ENCODE results near the gene GABPB2. TPM values are rescaled to one million over a fixed set of nuclear protein-coding genes. Genes with fewer than 3 reads are reported as not detected.

The GABPB2 gene
- polyA plus RNA-seq, 2 of the 4 experiments (the other 2 are of a cell fraction) = 2.4 to 9.9 TPM

DNA sequence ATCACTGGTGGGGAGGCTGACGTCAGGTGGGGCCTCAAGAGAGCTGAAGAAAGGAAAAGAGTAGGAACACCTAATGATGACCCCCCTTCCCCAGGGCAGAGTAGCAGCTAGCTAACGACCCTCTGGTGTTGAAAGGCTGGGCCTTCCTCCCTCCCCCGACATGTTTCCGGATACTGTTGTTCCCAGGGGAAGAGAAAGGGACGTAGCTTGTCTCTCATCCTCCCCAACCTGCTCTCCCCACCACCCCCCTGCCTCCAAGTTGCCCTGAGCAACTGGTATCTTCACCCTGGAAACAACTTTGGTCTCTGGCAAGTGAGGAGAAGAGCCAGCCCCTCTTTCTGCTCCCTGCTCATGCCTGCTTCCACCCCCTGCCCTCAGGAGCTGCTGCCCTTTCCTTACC, 73.4 kb downstream of the GABPB2 start:
- DNase-seq (ENCODE audit: low read depth in 1 of 2, low spot score in 1 of 2) (no peak), ATAC-seq (no peak), FAIRE-seq (no peak)
- Histone ChIP-seq H3K4me1 (peaks cover 10% of the 10 kb centered on the region; the same call in 2 of the 3 replicates), H3K4me3 (no peak overlapping the region), H3K9me3 (no peaks in the 10 kb centered on the region), H3K27ac (no peak overlapping the region), H3K4me2 (no peak overlapping the region)
- ChIA-PET CTCF (interaction anchor here (0.7 to 4.6 kb wide), 5 partner anchors 9 to 57 kb away, joined by 4 to 37 read pairs (median 4); partner anchors contain the start of gene TNFAIP8L2), POLR2A (no interaction called here)
- WGBS (ENCODE audit: missing lambda C conversion rate) = 76% methylated on average over 5 of the region's 5 CpGs
- TF ChIP-seq ZFP36 (IDR thresholded peaks at IDR 0.05; ENCODE audit: borderline replicate concordance, partially characterized antibody) (no peak), NPAS2 (CRISPR knock-in tag; IDR thresholded peaks at IDR 0.05; ENCODE audit: borderline replicate concordance) (no peak), GATA3 (IDR thresholded peaks at IDR 0.05; ENCODE audit: borderline replicate concordance) (no peak), FOSL2 (IDR thresholded peaks at IDR 0.05) (no peak), FOSL2 (CRISPR knock-in tag; IDR thresholded peaks at IDR 0.05) (no peak), NR3C1 (IDR thresholded peaks at IDR 0.05) (no peak), MYC (IDR thresholded peaks at IDR 0.05; ENCODE audit: borderline replicate concordance, low read length) (no peak), CHD2 (IDR thresholded peaks at IDR 0.05; ENCODE audit: low read length, partially characterized antibody) (no peak), EP300 (IDR thresholded peaks at IDR 0.05) (no peak), EHMT2 (IDR thresholded peaks at IDR 0.05; ENCODE audit: low read depth) (no peak), PHF8 (IDR thresholded peaks at IDR 0.05; ENCODE audit: borderline replicate concordance, low read depth) (no peak), SMC3 (IDR thresholded peaks at IDR 0.05) (no peak), RCOR1 (IDR thresholded peaks at IDR 0.05; ENCODE audit: low read depth, low read length) (no peak)
- TF ChIP-seq, protein P1, sequence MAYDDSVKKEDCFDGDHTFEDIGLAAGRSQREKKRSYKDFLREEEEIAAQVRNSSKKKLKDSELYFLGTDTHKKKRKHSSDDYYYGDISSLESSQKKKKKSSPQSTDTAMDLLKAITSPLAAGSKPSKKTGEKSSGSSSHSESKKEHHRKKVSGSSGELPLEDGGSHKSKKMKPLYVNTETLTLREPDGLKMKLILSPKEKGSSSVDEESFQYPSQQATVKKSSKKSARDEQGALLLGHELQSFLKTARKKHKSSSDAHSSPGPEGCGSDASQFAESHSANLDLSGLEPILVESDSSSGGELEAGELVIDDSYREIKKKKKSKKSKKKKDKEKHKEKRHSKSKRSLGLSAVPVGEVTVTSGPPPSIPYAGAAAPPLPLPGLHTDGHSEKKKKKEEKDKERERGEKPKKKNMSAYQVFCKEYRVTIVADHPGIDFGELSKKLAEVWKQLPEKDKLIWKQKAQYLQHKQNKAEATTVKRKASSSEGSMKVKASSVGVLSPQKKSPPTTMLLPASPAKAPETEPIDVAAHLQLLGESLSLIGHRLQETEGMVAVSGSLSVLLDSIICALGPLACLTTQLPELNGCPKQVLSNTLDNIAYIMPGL (CRISPR knock-in tag; IDR thresholded peaks at IDR 0.05; ENCODE audit: borderline replicate concordance) = no peak
- TF ChIP-seq, protein P2, sequence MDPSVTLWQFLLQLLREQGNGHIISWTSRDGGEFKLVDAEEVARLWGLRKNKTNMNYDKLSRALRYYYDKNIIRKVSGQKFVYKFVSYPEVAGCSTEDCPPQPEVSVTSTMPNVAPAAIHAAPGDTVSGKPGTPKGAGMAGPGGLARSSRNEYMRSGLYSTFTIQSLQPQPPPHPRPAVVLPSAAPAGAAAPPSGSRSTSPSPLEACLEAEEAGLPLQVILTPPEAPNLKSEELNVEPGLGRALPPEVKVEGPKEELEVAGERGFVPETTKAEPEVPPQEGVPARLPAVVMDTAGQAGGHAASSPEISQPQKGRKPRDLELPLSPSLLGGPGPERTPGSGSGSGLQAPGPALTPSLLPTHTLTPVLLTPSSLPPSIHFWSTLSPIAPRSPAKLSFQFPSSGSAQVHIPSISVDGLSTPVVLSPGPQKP (IDR thresholded peaks at IDR 0.05; ENCODE audit: low read depth, low read length) = no peak
- TF ChIP-seq, protein P3, sequence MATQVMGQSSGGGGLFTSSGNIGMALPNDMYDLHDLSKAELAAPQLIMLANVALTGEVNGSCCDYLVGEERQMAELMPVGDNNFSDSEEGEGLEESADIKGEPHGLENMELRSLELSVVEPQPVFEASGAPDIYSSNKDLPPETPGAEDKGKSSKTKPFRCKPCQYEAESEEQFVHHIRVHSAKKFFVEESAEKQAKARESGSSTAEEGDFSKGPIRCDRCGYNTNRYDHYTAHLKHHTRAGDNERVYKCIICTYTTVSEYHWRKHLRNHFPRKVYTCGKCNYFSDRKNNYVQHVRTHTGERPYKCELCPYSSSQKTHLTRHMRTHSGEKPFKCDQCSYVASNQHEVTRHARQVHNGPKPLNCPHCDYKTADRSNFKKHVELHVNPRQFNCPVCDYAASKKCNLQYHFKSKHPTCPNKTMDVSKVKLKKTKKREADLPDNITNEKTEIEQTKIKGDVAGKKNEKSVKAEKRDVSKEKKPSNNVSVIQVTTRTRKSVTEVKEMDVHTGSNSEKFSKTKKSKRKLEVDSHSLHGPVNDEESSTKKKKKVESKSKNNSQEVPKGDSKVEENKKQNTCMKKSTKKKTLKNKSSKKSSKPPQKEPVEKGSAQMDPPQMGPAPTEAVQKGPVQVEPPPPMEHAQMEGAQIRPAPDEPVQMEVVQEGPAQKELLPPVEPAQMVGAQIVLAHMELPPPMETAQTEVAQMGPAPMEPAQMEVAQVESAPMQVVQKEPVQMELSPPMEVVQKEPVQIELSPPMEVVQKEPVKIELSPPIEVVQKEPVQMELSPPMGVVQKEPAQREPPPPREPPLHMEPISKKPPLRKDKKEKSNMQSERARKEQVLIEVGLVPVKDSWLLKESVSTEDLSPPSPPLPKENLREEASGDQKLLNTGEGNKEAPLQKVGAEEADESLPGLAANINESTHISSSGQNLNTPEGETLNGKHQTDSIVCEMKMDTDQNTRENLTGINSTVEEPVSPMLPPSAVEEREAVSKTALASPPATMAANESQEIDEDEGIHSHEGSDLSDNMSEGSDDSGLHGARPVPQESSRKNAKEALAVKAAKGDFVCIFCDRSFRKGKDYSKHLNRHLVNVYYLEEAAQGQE (IDR thresholded peaks at IDR 0.05) = no peak
- TF ChIP-seq, protein P4, sequence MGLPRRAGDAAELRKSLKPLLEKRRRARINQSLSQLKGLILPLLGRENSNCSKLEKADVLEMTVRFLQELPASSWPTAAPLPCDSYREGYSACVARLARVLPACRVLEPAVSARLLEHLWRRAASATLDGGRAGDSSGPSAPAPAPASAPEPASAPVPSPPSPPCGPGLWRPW (IDR thresholded peaks at IDR 0.05) = no peak

DNA sequence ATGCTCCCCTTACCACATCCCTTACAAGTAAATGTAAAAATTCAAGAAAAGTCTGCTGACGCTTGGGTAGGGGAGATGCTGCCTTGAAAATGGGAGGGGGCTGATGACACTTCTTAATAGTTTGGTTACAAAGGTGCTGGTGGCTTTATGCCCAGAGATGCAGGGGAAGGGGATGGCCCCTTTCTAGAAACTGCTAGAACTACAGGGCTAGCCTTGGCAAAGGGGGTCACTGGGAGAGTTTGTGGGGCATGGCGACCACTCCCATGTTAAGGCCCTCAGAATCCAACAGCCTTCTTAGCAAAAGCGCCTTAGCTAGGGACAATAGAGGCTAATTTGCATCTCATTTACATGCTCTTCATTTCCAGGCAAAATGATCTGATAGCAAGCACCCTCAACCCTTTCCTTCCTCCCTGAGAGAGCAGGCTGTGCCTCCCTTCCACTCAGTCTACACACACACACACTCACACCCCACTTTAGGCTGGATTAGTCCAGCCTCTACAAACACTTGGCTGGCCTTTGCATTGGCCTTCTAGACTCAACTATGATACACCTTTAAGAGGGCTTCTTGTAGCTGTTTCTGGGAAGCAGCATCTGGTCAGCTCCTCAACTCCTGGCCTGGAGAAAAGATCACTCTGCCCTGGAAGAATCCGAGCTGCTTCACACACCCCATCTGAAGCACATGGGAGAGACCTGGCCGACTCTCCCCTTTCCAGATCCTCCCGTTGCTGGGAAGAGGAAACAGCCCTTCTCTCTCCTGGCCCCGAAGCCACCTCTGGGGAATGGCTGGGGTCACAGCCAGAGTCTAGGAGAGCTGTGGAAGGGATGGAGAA, 74.1 kb downstream of the GABPB2 start:
- no peak overlapping the region for H3K4me3 ChIP-seq
- FAIRE-seq (no peak), DNase-seq (ENCODE audit: low read depth in 1 of 2, low spot score in 1 of 2) (no peak), ATAC-seq (no peak)
- CTCF ChIA-PET = interaction anchor here (1.4 to 2.1 kb wide), 4 partner anchors 10 to 58 kb away, joined by 4 to 8 read pairs (median 6); partner anchors contain the start of gene TNFAIP8L2
- H3K4me2 ChIP-seq = no peak overlapping the region
- no peaks in the 10 kb centered on the region for H3K9me3 ChIP-seq
- POLR2A ChIA-PET = no interaction called here
- no peak overlapping the region for H3K27ac ChIP-seq
- peaks cover 10% of the 10 kb centered on the region; the same call in 2 of the 3 replicates for H3K4me1 ChIP-seq
- no peak for TF ChIP-seq ZC3H11A (IDR thresholded peaks at IDR 0.05)
- no peak for TF ChIP-seq TP53 (CRISPR knock-in tag; IDR thresholded peaks at IDR 0.05)
- WGBS (ENCODE audit: missing lambda C conversion rate) = 85% methylated on average over 5 of the region's 7 CpGs

All from A549 (cell line).